RWPE1 (cell line): Measurements from ENCODE around the gene LIN28A.
A peak's percentile ranks its signal among the peaks of the same experiment; 100 is the strongest.

ENCODE experiments used
- CTCF ChIA-PET: fragments of 350-600 bp; sonication (Branson Sonifier 250); formaldehyde crosslinking; extraction: SDS; loops from one replicate; lab custom pipeline; 2021; lab: Yijun Ruan, JAX
- POLR2A ChIA-PET: fragments of 400-600 bp; formaldehyde crosslinking; extraction: SDS; loops from one replicate; lab custom pipeline; 2020; ENCODE audit warnings: antibody characterized with exemption; ENCODE audit not compliant: low non-redundant PET; lab: Yijun Ruan, JAX
- DNase-seq: peaks from one replicate; pipeline ENCODE4 v3.0.0; 2012; ENCODE audit warnings: low spot score
- H3K27ac ChIP-seq: fragments of 450-650 bp; 2 replicates; pipeline ENCODE4 v1.5.1; 2017
- CTCF ChIP-seq: fragments of 450-650 bp; conservative IDR thresholded peaks from 2 replicates; pipeline ENCODE4 v1.5.1; 2017; ENCODE audit warnings: low read depth, mild to moderate bottlenecking

The LIN28A gene

GRCh38 chr1:26387447-26387846, 23.2 kb upstream of the LIN28A start:
- CTCF ChIA-PET = interaction anchor here (0.6 to 1.8 kb wide), 3 partner anchors 10 to 223 kb away, joined by 3 to 6 read pairs (median 4); no protein-coding TSS in a partner anchor
- POLR2A ChIA-PET = no interaction called here
- peak overlapping the region; percentile 61 for H3K27ac ChIP-seq
- no peak for DNase-seq
- no peak for TF ChIP-seq CTCF

GRCh38 chr1:26388791-26389445, 21.7 kb upstream of the LIN28A start:
- peak; percentile 27 for DNase-seq
- CTCF ChIA-PET = interaction anchor here (0.6 to 1.8 kb wide), 3 partner anchors 18 to 28 kb away, joined by 6 to 10 read pairs (median 7); no protein-coding TSS in a partner anchor
- no peak for TF ChIP-seq CTCF
- POLR2A ChIA-PET = no interaction called here
- no peak overlapping the region for H3K27ac ChIP-seq

GRCh38 chr1:26389604-26390247, 20.9 kb upstream of the LIN28A start:
- CTCF ChIA-PET = interaction anchor here (1.6 kb wide), 1 partner anchor 26 kb away, joined by 10 read pairs; no protein-coding TSS in a partner anchor
- no peak overlapping the region for H3K27ac ChIP-seq
- no peak for TF ChIP-seq CTCF
- DNase-seq = no peak
- POLR2A ChIA-PET = no interaction called here

GRCh38 chr1:26391450-26391849, 19.2 kb upstream of the LIN28A start:
- POLR2A ChIA-PET = no interaction called here
- no peak overlapping the region for H3K27ac ChIP-seq
- CTCF ChIA-PET = interaction anchor here (0.5 to 1.5 kb wide), 19 partner anchors 9 to 361 kb away, joined by 3 to 7 read pairs (median 3); partner anchors contain the start of genes CNKSR1 and ZNF593
- peak; percentile 73 for TF ChIP-seq CTCF
- peak; percentile 86 for DNase-seq

- DNase-seq = no peak
- POLR2A ChIA-PET = interaction anchor here (0.6 kb wide), 1 partner anchor 64 kb away, joined by 9 read pairs; no protein-coding TSS in a partner anchor
- CTCF ChIA-PET = interaction anchor here (0.6 to 0.7 kb wide), 3 partner anchors 9 to 120 kb away, joined by 3 read pairs; no protein-coding TSS in a partner anchor
- TF ChIP-seq CTCF = no peak
- no peak overlapping the region for H3K27ac ChIP-seq
Observed at GRCh38 chr1:26395754-26396153, 14.9 kb upstream of the LIN28A start.

- ChIA-PET POLR2A (no interaction called here), CTCF (interaction anchor here (0.9 kb wide), 1 partner anchor 18 kb away, joined by 5 read pairs; no protein-coding TSS in a partner anchor)
- no peak for DNase-seq
- TF ChIP-seq CTCF = no peak
- H3K27ac ChIP-seq = no peak overlapping the region
Observed at GRCh38 chr1:26399034-26399433, 11.6 kb upstream of the LIN28A start.
